OCI-M1 (cell line): Measurements from ENCODE around the gene TSC1.
"Not testable (repeated sequence)": the region's sequence is repeated elsewhere in the genome, so short reads cannot be mapped to it uniquely, and the experiment has no call there.

Source experiments
- DNase-seq: peaks from one replicate; lab custom pipeline; 2025; lab: John Stamatoyannopoulos, UW

Gene TSC1

GRCh38 chr9:132976571-132976970 is 32.2 kb upstream of the TSC1 start:
- DNase-seq, result no peak

GRCh38 chr9:132975961-132976360 is 31.5 kb upstream of the TSC1 start:
- no peak for DNase-seq

- DNase-seq, result peak; percentile 30
Measured at GRCh38 chr9:132973713-132974112, 29.3 kb upstream of the TSC1 start.

GRCh38 chr9:132973166-132973565 is 28.8 kb upstream of the TSC1 start:
- no peak for DNase-seq

- no peak for DNase-seq
Measured at GRCh38 chr9:132970324-132971062, 26.1 kb upstream of the TSC1 start.

- DNase-seq, result no peak
Measured at GRCh38 chr9:132969783-132970182, 25.4 kb upstream of the TSC1 start.

- not testable (repeated sequence) for DNase-seq
Measured at GRCh38 chr9:132967908-132968307, 23.5 kb upstream of the TSC1 start.

- DNase-seq, result no peak
Measured at GRCh38 chr9:132965478-132965877, 21.1 kb upstream of the TSC1 start.

- no peak for DNase-seq
Measured at GRCh38 chr9:132961002-132961401, 16.6 kb upstream of the TSC1 start.

GRCh38 chr9:132957805-132958204 is 13.4 kb upstream of the TSC1 start:
- DNase-seq, result no peak

GRCh38 chr9:132955768-132956167 is 11.4 kb upstream of the TSC1 start:
- DNase-seq, result no peak

GRCh38 chr9:132955123-132955522 is 10.7 kb upstream of the TSC1 start:
- no peak for DNase-seq

GRCh38 chr9:132949709-132950108 is 5.3 kb upstream of the TSC1 start:
- DNase-seq, result no peak

- DNase-seq, result no peak
Measured at GRCh38 chr9:132948482-132949050, 4.2 kb upstream of the TSC1 start.

- no peak for DNase-seq
Measured at GRCh38 chr9:132947756-132948155, 3.3 kb upstream of the TSC1 start.

- DNase-seq, result no peak
Measured at GRCh38 chr9:132946631-132947295, 2.3 kb upstream of the TSC1 start.

GRCh38 chr9:132946211-132946610 is 1.8 kb upstream of the TSC1 start:
- DNase-seq, result no peak

- DNase-seq, result no peak
Measured at GRCh38 chr9:132945186-132946130, 1.0 kb upstream of the TSC1 start.

- DNase-seq, result peak; percentile 25
Measured at GRCh38 chr9:132943651-132944293, 644 bp downstream of the TSC1 start.

GRCh38 chr9:132942541-132943182 is 1.8 kb downstream of the TSC1 start:
- peak; percentile 23 for DNase-seq

GRCh38 chr9:132939169-132939568 is 5.2 kb downstream of the TSC1 start:
- no peak for DNase-seq
